Fibroblast of peridontal ligament (primary cell): ENCODE data around the gene PTDSS2.

ENCODE experiments used
- DNase-seq: peaks from one replicate; pipeline ENCODE4 v3.0.0-alpha.2; 2010; ENCODE audit errors: extremely low read depth

PTDSS2 gene

DNA sequence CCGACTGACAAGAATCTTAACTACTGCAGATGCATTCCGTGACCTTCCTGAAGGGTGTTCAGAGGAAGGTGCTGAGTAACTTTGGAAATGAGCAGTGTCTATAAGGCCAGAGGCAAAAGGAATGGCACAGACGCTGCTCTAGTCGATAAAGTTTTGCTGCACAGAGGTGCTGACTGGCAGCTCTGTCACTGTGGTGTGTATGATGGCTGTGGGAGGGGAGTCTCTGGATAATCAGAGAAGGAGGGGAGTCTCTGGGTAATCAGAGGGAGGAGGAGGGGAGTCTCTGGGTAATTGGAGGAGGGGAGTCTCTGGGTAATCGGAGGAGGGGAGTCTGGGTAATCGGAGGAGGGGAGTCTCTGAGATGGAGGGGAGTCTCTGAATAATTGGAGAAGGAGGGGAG, 18.4 kb downstream of the PTDSS2 start:
- DNase-seq = no peak

DNA sequence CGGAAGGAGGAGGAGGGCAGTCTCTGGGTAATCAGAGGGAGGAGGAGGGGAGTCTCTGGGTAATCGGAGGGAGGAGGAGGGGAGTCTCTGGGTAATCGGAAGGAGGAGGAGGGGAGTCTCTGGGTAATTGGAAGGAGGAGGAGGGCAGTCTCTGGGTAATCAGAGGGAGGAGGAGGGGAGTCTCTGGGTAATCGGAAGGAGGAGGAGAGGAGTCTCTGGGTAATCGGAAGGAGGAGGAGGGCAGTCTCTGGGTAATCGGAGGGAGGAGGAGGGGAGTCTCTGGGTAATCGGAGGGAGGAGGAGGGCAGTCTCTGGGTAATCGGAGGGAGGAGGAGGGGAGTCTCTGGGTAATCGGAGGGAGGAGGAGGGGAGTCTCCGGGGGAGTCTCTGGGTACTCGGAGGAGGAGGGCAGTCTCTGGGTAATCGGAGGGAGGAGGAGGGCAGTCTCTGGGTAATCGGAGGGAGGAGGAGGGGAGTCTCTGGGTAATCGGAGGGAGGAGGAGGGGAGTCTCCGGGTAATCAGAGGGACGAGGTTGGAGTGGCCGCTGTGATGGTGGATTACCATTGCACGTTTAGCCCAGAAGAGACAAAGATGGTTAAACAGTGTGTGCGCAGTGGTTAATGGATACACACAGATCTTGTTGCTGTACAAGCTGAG, 19.1 kb downstream of the PTDSS2 start:
- peak; percentile 44 for DNase-seq

GRCh38 chr11:469684-470560, 19.8 kb downstream of the PTDSS2 start:
- peak; percentile 87 for DNase-seq

DNA sequence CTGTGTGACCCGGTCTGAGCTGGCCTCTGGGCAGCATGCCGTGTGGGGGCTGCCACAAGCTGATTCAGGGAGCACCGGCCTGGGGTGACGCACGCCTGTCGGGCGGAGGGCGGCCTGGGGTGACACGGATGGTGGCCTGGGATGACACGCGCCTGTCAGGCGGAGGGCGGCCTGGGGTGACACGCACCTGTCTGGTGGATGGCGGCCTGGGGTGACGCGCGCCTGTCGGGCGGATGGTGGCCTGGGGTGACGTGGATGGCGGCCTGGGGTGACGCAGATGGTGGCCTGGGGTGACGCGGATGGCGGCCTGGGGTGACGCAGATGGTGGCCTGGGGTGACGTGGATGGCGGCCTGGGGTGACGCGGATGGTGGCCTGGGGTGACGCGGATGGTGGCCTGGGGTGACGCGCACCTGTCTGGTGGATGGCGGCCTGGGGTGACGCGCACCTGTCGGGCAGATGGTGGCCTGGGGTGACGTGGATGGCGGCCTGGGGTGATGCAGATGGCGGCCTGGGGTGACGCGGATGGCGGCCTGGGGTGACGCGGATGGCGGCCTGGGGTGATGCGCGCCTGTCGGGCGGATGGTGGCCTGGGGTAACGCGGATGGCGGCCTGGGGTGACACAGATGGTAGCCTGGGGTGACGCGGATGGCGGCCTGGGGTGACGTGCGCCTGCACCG, 21.5 kb downstream of the PTDSS2 start:
- no peak for DNase-seq

DNA sequence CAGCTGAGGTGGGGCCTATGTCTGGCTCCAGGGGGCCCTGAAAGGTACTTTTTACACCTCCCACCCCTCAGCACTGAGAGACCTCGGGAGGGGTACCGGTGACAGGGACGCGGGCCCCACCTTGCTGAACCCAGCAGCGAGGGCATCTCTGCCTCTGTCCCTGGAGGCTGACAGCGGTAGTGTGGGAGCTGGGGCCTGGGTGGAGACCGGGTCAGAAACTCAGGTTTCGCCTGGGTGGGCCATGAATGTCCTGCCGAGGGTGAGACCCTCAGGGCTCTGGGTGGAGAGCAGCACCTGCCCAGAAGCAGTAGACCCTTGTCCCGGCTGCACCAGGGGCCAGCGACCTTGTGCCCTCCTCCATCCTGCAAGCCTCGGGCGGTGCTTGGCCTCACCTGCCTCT, 22.2 kb downstream of the PTDSS2 start:
- DNase-seq = no peak

- DNase-seq = no peak
Measured at GRCh38 chr11:472816-473215, 22.7 kb downstream of the PTDSS2 start.

GRCh38 chr11:473415-473814, 23.3 kb downstream of the PTDSS2 start:
- DNase-seq = no peak

DNA sequence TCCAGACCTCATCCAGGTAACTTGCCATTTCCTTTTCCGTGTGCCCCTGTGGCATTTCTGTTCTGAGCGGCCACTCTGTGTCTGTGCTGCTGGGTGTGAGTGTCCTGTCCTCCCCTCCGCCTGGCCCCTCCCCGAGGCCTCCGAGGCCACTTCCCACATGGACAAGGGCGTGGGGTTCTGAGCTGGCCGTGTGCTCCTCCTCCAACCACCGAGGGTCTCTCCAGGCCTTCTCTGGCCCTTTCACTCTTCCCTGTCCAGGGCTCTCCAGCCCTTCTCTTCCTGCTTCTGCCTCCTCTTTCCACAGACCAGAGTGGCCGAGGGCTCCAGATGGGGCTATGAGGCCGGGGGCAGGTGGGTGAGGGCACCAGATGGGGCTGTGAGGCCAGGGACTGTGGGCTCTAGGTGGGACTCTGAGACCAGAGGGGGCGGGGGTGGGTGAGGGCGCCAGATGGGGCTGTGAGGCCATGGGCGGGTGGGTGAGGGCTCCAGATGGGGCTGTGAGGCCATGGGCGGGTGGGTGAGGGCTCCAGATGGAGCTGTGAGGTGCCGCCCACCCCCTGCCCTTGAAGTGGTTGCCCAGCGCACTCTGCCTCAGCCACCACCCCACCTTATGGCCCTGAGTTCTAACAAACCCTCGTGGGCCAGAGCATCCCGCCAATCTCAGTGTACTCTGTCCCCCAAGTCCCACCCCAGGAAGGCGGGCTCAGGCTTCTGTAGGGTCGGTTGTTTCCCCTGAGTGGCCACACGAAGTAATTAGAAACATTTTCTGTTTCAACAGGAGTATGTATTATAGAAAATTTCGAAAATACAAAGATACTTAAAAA, 24.1 kb downstream of the PTDSS2 start:
- DNase-seq = no peak

DNA sequence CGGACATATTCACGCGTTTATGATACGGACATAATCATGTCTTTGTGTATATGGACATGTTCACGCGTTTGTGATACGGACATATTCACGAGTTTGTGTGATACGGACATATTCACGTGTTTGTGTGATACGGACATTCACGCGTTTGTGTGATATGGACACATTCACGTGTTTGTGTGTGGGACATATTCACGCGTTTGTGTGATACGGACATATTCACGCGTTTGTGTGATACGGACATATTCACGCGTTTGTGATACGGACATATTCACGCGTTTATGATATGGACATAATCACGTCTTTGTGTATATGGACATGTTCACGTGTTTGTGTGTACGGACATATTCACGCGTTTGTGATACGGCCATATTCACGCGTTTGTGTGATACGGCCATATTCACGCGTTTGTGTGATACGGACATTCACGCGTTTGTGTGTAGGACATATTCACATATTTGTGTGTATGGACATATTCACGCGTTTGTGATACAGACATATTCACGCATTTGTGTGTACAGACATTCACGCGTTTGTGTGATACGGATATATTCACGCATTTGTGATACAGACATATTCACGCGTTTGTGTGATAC, 24.9 kb downstream of the PTDSS2 start:
- no peak for DNase-seq

DNA sequence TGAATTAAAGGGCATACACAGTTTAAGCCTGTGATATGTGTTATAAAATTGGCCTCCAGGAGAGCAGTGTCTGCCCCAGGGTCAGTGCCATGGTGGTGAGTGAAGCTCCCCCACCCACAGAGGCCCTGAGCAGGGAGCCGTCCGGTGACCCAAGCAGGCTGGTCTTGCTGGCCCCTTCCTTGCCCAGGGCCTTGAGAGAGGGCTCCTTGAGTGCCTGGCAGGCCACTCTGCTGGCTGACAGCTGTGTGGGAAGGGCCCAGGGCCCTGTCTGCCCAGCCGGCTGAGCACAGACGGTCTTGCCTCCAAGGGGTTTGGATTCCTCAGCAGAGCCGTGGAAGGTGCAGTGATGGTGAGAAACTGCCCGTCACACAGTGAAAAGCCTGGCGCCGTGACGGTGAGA, 25.9 kb downstream of the PTDSS2 start:
- DNase-seq = no peak

DNA sequence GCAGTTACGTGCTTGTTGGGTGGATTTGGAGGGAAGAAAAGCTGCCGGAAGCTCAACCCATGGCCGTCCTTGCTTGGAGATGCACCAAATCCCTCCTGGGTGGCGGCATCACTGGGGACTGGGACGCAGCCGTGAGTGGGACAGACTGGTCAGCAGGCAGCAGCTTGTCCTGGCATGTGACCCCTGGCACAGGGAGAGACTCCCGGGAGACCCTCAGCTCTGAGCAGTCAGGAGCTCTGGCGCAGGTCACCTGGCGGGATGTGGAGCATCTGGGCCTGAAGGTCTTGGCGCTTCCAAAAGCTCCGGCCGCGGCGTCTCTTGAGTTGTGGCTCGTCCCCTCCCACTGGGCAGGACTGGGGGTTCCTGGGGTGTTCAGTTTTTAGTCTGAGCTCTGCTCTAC, 26.3 kb downstream of the PTDSS2 start:
- DNase-seq = no peak

DNA sequence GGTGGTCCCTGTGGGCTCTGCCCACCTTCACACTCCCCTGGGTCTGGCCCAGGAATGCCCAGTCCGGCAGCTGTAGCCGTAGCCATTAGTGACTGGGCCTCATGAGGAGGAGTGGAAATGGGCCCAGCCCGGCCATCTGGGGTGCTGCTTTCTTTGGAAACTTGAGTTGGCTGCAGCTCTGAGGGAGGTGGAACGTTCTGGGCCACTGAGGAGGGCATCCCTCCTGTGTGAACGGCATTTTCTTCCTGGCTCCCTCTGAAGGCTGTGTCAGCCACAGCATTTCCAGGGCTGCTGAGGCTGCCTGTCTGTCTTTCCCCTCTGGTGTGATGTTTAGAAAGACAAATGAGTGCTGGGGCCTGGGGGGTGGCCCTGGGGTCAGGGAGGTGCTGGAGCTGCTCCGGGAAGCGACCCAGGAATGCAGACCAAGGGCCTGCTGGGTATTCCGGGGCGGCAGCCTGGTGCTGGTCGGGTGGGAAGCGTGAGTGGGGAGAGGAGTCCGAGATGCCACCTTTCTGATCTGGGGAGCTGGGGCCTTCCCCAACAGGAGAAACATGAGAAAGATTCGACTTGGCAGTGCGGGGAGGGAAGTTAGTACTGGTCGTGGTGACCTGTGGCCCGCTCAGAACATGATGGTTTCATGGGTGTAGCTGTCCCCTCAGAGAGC, 27.1 kb downstream of the PTDSS2 start:
- DNase-seq = peak; percentile 28

GRCh38 chr11:479311-479710, 29.2 kb downstream of the PTDSS2 start:
- no peak for DNase-seq

DNA sequence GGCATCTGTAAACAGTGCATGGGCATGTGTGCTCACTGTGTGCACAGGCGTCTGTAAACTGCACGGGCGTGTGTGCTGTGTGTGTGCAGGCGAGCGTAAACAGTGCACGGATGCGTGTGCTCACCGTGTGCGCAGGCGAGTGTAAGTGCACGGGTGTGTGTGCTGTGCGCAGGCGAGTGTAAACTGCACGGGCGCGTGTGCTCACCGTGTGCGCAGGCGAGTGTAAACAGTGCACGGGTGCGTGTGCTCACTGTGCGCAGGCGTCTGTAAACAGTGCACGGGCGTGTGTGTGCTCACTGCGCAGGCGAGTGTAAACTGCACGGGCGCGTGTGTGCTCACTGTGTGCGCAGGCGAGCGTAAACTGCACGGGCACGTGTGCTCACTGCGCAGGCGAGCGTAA, 34.5 kb downstream of the PTDSS2 start:
- DNase-seq = no peak

DNA sequence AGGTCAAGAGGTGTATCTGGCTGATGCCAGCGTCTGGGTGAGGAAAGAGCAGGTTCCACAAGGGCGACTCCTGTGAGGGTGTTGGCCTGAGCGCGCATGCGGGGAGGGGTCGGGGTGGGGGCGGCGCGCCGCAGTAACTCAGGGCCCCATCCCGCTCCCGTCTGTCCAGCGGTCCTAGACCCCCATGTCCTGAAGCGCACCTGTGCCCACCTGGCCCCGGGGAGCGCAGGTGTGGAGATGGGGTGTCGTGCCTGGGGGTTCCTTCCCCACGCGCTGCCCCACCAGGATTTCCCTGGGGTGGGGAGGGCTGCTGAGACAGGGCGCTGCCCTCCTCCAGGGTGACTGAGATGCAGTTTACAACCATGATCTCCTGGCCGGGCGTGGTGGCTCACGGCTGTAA, 36.1 kb downstream of the PTDSS2 start:
- no peak for DNase-seq

DNA sequence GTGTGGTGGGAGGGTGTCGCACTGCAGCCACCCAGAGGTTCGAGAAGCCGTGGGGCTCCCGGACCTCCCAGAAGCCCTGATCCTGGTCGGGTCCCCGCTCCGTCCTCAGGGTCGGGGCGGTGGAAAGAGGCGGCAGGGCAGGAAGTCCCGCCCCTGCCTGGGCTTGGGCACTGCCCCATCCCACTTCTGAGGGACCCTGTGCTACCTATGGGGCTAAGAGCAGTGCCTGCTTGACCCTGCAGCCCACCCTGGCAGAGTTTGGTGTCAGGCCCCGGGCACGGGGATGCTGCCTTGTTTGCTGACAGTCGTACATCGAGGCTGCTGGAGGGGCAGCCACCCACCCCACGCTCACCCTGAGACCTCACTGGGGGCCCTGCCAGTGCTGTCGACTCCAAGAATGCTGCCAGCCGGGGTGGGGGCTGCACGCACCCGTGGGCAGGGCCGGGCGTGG, 37.5 kb downstream of the PTDSS2 start:
- DNase-seq = no peak

GRCh38 chr11:488062-488461, 38.0 kb downstream of the PTDSS2 start:
- no peak for DNase-seq

DNA sequence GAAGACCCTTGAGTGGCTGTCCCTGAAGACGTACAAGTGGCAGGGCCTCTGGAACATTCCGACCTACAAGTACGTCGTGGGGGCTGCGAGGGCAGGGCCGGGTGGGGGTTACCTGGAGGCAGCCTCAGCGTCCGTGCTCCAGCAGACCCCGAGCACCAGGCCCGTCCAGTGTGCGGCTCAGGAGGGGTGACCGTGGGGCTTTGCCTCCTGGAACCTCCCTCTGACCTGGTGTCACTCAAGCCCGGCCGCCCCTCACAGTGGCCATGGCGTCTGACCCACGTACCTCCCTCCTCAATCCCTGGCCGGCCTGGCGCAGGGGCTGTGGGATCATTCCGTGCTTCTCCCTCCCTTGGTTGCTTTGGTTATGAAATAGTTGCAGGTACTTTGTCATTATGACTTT, 38.5 kb downstream of the PTDSS2 start:
- no peak for DNase-seq

GRCh38 chr11:488992-489391, 38.9 kb downstream of the PTDSS2 start:
- DNase-seq = no peak

DNA sequence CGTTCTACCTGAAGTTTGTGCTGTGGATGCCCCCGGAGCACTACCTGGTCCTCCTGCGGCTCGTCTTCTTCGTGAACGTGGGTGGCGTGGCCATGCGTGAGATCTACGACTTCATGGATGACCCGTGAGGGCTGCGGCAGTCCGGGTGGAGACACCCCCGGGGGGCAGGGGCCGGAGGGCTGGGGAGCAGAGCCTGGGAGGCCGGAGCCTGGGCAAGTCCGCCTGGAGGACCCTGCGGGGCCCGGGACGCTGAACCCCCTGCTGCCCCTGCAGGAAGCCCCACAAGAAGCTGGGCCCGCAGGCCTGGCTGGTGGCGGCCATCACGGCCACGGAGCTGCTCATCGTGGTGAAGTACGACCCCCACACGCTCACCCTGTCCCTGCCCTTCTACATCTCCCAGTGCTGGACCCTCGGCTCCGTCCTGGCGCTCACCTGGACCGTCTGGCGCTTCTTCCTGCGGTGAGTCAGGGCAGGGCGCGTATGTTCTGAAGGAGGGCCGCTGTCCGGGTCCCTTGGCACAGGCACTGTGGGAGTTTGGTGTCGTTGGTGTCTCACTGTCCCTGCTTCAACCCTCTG, 39.6 kb downstream of the PTDSS2 start:
- no peak for DNase-seq
